HG03280 (cell line): ENCODE results near the gene CYTH4.

ENCODE experiments used
- ATAC-seq: cut with Tn5 transposase; IDR thresholded peaks from one replicate; pipeline ENCODE4 v1.9.1; 2021; ENCODE audit warnings: mild to moderate bottlenecking, moderate library complexity; ENCODE audit not compliant: unreplicated experiment

The CYTH4 gene

GRCh38 chr22:37287550-37287951 lies 5.2 kb downstream of the CYTH4 start:
- ATAC-seq: no peak

- no peak for ATAC-seq
Measured at GRCh38 chr22:37288521-37288920, 6.2 kb downstream of the CYTH4 start.

- ATAC-seq: no peak
Measured at GRCh38 chr22:37289156-37289735, 6.9 kb downstream of the CYTH4 start.

GRCh38 chr22:37290737-37291136 lies 8.4 kb downstream of the CYTH4 start:
- ATAC-seq: no peak

GRCh38 chr22:37291559-37292298 lies 9.4 kb downstream of the CYTH4 start:
- no peak for ATAC-seq

GRCh38 chr22:37292641-37293040 lies 10.3 kb downstream of the CYTH4 start:
- no peak for ATAC-seq

DNA sequence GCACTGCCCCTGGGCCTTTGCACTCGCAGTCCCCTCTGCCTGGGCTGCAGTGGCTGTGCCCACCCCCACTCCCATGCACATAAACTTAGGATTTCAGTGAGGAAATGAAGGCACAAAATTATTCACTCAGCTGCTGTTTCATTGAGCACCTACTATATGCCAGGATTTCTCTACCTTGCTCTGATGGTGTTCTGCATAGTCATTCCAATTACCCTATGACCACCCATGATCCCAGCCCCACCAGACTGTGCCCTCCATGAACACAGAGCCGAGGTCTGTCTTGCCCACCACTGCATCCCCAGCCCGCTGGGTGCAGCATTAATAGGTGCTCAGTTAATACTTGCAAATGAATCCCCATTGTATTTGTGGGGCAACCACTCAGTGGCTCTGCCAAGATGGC lies 10.9 kb downstream of the CYTH4 start:
- ATAC-seq: no peak

- no peak for ATAC-seq
Measured at GRCh38 chr22:37294747-37295146, 12.4 kb downstream of the CYTH4 start.

GRCh38 chr22:37295213-37295886 lies 13.0 kb downstream of the CYTH4 start:
- ATAC-seq: no peak

DNA sequence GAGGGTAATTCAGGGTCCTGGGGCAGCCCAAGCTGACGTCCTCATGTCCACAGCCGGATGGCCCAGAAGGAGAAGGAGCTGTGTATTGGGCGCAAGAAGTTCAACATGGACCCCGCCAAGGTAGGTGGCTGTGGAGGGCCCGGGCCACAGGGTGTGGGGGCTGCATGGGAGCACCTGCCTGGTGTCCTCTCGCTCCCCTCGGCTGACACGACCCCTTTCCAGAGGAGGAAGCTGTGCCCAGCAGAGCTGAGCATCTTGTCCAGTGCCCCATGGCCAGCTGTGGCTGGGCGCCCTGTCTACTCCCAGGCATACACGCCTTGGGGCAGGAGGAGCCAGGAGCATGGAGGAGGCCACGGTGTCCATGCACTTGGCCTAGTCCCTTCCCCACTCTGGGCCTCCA lies 13.6 kb downstream of the CYTH4 start:
- ATAC-seq: no peak

- ATAC-seq: no peak
Measured at GRCh38 chr22:37298748-37299495, 16.6 kb downstream of the CYTH4 start.

DNA sequence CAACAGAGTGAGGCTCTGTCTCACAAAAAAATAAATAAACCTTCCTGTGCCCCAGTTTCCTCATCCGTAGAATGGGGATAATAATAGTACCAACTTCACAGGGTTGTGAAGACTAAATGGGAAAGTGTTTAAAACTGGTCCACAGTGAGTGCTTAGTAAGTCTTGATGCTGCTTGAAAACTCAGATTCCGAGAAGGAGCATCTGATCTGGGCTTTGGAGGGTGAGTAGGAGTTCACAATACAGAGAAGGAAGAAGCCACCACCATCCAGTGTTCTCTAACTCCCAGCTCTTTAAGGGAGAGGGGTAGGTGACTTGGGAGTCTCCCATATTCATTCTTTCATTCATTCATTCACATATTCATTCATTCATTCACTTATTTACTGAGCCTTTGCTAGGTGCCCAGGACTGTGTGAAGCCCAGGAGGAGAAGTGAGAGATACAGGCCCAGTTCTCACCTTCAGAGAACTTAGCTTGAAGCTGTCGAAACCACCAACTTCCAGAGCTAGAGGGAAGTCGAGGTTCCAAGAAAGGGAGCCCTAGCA lies 17.7 kb downstream of the CYTH4 start:
- ATAC-seq: no peak

GRCh38 chr22:37300551-37301017 lies 18.3 kb downstream of the CYTH4 start:
- no peak for ATAC-seq

GRCh38 chr22:37301144-37301830 lies 19.0 kb downstream of the CYTH4 start:
- no peak for ATAC-seq

DNA sequence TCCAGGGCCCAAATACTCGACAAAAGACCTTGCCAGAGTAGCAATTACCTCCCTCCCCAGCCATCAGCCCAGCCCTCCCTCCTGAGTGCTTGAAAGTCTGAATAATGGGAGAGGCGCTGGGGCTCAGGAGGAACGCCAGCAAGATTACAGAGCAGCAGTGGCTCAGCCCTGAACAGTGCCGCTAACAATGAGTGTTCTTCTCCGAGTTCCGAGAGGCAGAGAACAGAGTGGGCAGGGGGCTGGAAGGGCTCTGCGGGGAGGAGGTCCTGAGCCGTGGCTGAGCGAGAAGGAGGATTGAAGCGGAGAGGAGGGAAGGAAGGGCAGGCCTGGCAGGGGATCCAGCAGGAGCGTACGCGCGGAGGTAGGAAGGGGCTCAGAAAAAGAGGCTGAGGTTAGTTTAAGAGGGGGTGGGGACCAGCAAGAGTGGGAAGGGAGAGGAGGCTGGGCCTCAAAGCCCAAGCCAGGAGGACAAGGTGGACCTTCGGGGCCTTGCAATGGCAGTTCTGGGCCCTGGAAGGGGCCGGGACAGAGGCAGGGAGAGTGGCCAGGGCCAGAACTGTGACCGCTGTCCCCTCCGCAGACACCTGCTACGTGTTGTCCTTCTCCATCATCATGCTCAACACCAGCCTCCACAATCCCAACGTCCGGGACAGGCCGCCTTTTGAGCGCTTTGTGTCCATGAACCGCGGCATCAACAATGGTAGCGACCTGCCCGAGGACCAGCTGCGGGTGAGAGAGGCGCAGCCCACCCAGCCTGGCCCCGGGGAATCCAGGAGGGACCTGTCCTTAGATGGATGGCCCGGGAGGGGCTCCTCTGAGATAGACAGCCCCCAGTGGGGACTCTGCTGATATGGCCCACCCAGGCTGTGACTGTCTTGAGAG lies 20.6 kb downstream of the CYTH4 start:
- no peak for ATAC-seq

DNA sequence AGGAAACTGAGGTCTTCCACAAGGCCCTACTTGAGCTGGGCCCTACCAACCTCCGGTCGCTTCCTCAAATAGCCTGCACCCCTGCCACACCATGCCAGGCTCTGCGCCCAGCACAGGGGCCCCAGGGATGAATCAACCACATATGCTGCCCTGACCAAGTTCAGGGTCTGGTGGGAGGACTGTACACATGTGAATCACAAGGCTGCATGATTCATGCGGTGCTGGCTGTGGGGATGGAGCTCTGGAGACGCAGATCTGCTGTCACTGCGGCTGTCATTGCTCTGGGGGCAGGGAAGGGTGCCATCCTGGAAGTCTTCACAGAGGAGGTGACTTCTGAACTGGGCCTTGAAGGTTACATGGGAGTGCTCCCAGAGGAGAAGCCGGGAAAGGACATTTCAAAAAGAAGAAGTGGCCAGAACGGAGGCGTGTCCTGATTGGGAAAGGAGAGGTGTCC lies 21.5 kb downstream of the CYTH4 start:
- no peak for ATAC-seq

DNA sequence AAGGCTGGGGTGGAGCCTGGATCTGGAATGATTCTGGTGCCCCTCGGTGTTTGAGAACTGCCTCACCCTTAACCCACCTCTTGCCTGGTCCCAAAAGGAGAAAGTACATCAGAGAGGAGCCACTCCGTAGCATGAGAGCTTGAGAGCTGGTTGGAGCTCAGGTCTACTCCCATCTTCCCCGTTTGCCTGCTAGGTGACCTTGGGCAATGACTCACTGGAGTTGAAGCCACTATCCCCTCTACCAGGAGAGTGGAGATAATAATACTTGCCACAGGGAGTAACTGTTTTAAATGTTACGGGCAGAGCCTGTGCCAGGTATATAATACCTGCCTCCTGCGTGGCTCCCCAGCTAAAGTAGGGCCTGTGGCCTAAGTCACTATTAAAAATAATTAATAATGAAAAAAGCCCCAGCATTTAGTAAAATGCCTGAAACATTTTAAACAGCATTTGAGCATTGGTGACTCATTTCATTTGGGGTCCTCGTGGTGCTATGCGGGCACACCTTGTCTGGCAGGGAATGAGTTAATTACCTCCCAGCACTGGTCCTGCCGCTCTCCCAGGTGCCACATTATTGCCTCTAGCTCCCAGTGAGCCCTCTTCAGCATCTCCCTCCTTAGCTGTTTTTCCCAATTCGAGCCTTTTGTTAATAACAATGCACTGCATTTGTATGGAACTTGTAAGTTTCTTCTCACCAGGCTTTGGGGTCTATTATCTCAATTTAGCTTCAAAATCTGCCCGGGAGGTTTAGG lies 22.5 kb downstream of the CYTH4 start:
- ATAC-seq: no peak

DNA sequence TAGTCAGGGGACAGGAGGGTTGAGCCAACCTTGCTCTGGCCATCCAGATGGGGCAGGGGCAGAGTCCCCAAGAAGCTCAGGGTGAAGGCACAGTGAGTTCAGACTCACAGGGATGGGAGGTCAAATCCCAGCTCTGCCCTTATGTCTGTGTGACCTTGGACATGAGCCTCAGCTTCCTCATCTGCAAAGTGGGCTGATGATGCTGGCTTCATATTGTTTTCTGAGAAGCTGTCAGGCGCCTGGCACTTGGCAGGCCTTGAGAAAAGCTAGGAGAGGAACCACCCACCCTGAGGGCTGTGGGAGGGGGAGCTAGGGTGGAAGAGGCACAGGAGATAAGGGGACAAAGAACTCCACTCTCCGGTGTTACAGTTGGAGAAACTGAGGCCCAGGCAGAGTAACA lies 23.6 kb downstream of the CYTH4 start:
- no peak for ATAC-seq

GRCh38 chr22:37306494-37306829 lies 24.2 kb downstream of the CYTH4 start:
- ATAC-seq: no peak
